ENCODE data around the gene RTN4R.
"Not testable (repeated sequence)": the region's sequence is repeated elsewhere in the genome, so short reads cannot be mapped to it uniquely, and the experiment has no call there.

DNA sequence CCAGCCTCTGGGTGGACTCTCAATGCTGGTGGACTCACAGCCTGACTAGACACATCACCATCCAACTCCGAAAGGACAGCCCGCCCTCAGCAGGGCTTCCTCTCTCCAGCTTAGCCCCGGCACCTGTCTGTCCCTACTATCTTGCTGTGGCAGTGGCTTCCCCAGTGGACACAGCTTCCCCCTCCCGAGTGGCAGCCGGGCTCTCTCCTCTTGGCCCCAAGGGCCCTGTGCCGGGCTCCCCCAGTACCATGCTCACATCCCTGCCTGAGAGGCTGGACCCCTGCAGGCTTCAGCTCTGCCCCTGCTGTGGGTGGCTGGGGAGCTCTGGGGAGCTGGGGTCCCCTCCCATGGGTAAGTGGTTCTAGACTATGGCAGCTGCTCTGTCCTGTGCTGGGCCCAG is 42.7 kb upstream of the RTN4R start:
- TF ChIP-seq POLR2AphosphoS5, CTCF (IDR thresholded peaks at IDR 0.05): not testable (repeated sequence)

All from upper lobe of left lung (tissue), 4 donors.